HL-60/S4 (cell line): Measurements from ENCODE around the gene PTPN6.

Experiments used
- in situ Hi-C: fragments of 300-500 bp; cut with MboI; formaldehyde crosslinking; loops from 2 replicates; pipeline ENCODE4 v1.14.3; 2022; ENCODE audit warnings: low sequenced_read_pairs

The PTPN6 gene

GRCh38 chr12:6998715-6999451, 47.7 kb downstream of the PTPN6 start:
- in situ Hi-C loops = no loop called here

DNA sequence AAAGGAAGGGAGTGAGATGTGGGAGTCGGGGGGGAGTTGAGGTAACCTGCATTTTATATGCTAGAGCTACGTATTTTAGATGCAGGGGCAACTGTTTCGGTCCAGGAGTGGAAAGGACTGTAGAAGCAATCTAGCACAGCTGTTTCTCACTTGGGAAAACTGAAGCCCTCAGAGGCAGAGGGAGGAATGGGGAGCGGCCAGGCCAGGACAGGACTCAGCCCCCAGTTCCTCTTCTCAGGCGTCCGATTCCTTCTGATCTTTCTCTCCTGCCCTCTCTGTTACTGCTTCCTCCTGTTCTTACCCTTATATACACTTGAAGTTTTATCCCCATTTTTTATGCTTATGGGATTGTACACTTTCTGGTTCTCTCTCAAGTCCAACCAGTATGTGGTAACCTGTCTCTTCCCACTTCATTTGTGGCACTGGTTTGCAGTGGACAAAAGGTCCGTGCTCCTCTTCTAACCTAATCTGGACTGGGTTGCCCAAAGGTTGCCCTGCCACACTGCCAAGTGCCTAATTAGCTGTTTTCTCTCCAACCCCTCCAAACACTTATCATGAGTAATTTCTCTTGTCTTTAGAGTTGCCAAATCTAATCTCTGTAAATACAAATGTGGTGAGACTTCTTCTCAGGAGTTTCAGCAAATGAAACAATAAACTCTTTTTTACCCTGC, 50.9 kb downstream of the PTPN6 start:
- in situ Hi-C loops = no loop called here

GRCh38 chr12:7004287-7004803, 53.2 kb downstream of the PTPN6 start:
- in situ Hi-C loops = no loop called here

GRCh38 chr12:7004840-7005239, 53.7 kb downstream of the PTPN6 start:
- in situ Hi-C loops = no loop called here

DNA sequence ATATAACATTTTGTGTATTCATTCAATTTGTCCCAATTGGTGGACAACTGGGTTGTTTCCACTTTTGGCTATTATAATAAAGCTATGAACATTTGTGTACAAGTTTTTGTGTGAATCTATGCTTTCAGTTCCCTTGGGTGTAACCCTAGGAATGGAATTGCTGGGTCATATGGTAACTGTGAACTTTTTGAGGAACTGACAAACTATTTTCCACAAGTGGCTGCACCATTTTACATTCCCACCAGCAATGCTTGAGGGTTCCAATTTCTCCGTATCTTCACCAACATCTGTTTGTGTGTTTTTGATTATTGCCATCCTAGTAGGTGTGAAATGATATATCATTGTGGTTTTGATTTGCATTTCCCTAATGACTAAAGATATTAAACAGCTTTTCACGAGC, 54.2 kb downstream of the PTPN6 start:
- in situ Hi-C loops = no loop called here

DNA sequence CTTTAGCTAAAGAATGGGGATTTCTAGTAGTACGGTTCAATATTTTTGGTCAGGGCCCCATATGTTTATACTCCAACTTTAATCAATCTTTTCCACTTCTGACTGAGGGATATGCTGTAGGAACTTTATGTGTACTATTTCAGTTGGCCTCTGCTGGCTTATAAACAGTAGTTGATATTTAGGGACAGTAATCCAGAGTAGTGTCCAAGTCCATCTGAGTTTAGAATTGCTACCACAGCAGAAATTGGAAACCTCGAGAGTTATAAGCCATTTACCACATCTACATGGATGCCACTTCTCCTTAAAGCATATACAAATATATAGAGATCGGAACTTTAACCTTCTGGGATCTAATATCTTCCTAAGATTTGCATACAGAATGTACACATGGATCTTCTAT, 55.5 kb downstream of the PTPN6 start:
- in situ Hi-C loops = no loop called here

DNA sequence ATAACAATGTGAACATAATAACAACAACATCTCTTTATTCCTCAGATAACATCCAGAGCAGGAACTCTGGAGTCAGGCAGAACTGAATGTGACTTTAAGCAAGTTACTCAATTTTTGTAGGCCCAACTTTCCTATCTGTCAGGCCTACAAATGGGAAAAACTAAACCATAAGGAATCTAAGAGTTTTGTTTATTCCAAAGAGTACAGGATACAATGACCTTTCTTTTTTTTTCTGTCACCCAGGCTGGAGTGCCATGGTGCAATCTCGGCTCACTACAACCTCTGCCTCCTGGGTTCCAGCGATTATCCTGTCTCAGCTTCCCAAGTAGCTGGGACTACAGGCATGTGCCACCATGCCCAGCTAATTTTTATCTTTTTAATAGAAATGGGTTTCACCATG, 57.7 kb downstream of the PTPN6 start:
- in situ Hi-C loops = no loop called here

DNA sequence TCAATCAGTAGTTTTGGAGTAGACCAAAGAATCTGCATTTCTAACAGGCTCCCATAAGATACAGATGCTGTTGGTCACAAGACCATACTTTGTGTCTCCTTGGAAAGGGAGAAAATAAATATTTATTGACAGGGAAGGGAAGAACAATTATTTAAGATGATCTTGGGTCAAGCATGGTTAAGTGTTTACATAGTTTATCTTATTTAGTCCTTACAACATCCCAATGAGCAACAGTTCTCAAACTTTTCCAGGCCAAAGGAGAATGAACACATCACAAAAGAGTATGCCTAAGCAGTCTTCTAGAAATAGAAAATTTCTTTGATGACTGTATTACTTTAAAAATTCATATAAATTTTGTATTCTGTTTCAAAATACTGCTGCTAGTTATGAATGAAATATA, 58.4 kb downstream of the PTPN6 start:
- in situ Hi-C loops = no loop called here
